IMR-90 (cell line): ENCODE results near the gene CEBPE. TPM values are rescaled to one million over a fixed set of nuclear protein-coding genes. Genes with fewer than 3 reads are reported as not detected.
A peak's percentile ranks its signal among the peaks of the same experiment; 100 is the strongest.

Experiments used
- ATAC-seq: fragments of 200-7000 bp; cut with Tn5 transposase; 2 replicates; pipeline ENCODE4 v1.9.1; 2020; ENCODE audit warnings: low read depth, mild to moderate bottlenecking, moderate library complexity
- BruUV-seq: library from RNA; stranded (reverse); fragments of 400-500 nt; replicated peaks from 2 replicates; lab custom pipeline; 2021; lab: Mats Ljungman, UMichigan
- CTCF ChIA-PET: fragments of 300-600 bp; formaldehyde crosslinking; extraction: SDS; loops from one replicate; lab custom pipeline; 2021; ENCODE audit warnings: antibody characterized with exemption; lab: Yijun Ruan, JAX
- POLR2A ChIA-PET: fragments of 300-600 bp; sonication (Branson Sonifier 250); formaldehyde crosslinking; loops from one replicate; lab custom pipeline; 2022; ENCODE audit warnings: antibody characterized with exemption; ENCODE audit not compliant: unreplicated experiment; lab: Charles Lee
- DNase-seq: peaks from one replicate; pipeline ENCODE4 v3.0.0; 2013
- H2AFZ ChIP-seq: replicated peaks from 2 replicates; pipeline ENCODE3; 2013; ENCODE audit warnings: low read length, mild to moderate bottlenecking; ENCODE audit not compliant: poor library complexity
- H2AK5ac ChIP-seq: 2 replicates; pipeline ENCODE4 v1.6.1; 2013; ENCODE audit warnings: low read depth, low read length, inconsistent platforms
- H2AK9ac ChIP-seq: replicated peaks from 2 replicates; pipeline ENCODE3; 2013; ENCODE audit warnings: mild to moderate bottlenecking, low read depth, low read length, moderate library complexity; ENCODE audit not compliant: poor library complexity
- H2BK120ac ChIP-seq: 2 replicates; pipeline ENCODE4 v1.6.1; 2013; ENCODE audit warnings: low read depth, low read length, inconsistent platforms
- H2BK15ac ChIP-seq: 3 replicates; pipeline ENCODE4 v1.6.1; 2013; ENCODE audit warnings: low read depth, low read length, inconsistent platforms
- H2BK20ac ChIP-seq: 2 replicates; pipeline ENCODE4 v1.6.1; 2013; ENCODE audit warnings: low read depth, mild to moderate bottlenecking, inconsistent platforms, low read length, moderate library complexity
- H2BK5ac ChIP-seq: 2 replicates; pipeline ENCODE4 v1.6.1; 2013; ENCODE audit warnings: mild to moderate bottlenecking, low read depth, low read length, inconsistent platforms; ENCODE audit not compliant: poor library complexity, severe bottlenecking
- H3K14ac ChIP-seq: replicated peaks from 2 replicates; pipeline ENCODE4 v1.6.1; 2013; ENCODE audit warnings: low read depth, low read length, inconsistent platforms
- H3K18ac ChIP-seq: 2 replicates; pipeline ENCODE4 v1.6.1; 2013; ENCODE audit warnings: low read depth, low read length, control low read depth
- H3K23ac ChIP-seq: 2 replicates; pipeline ENCODE4 v1.6.1; 2013; ENCODE audit warnings: low read depth, low read length, inconsistent platforms
- H3K27ac ChIP-seq: 2 replicates; pipeline ENCODE4 v1.5.1; 2013; ENCODE audit warnings: mild to moderate bottlenecking, control low read depth, low read length; ENCODE audit not compliant: insufficient read depth
- H3K27me3 ChIP-seq: 2 replicates; pipeline ENCODE4 v1.6.1; 2013; ENCODE audit warnings: low read length; ENCODE audit not compliant: control insufficient read depth, insufficient read depth
- H3K36me3 ChIP-seq: 2 replicates; pipeline ENCODE4 v1.6.1; 2013; ENCODE audit warnings: low read length, mixed read lengths; ENCODE audit not compliant: control insufficient read depth, insufficient read depth
- H3K4ac ChIP-seq: 2 replicates; pipeline ENCODE4 v1.6.1; 2013; ENCODE audit warnings: low read depth, low read length, inconsistent platforms
- H3K4me1 ChIP-seq: 2 replicates; pipeline ENCODE4 v1.6.1; 2013; ENCODE audit warnings: low read length, mixed read lengths; ENCODE audit not compliant: control insufficient read depth, insufficient read depth
- H3K4me2 ChIP-seq: 2 replicates; pipeline ENCODE4 v1.6.1; 2013; ENCODE audit warnings: low read depth, mild to moderate bottlenecking, control low read depth, low read length, moderate library complexity
- H3K4me3 ChIP-seq: 2 replicates; pipeline ENCODE4 v1.5.1; 2013; ENCODE audit warnings: low read depth, mild to moderate bottlenecking, control low read depth, low read length, moderate library complexity; ENCODE audit not compliant: insufficient read depth
- H3K56ac ChIP-seq: 2 replicates; pipeline ENCODE4 v1.6.1; 2013; ENCODE audit warnings: low read length, inconsistent platforms; ENCODE audit not compliant: insufficient read depth; ENCODE audit errors: extremely low read depth
- H3K79me1 ChIP-seq, 2 experiments: 2 replicates each; pipeline ENCODE4 v1.6.1; 2013; ENCODE audit warnings: low read length in 2 of 2, inconsistent platforms in 1 of 2, low read depth in 1 of 2
- H3K9ac ChIP-seq: 2 replicates; pipeline ENCODE4 v1.6.1; 2013; ENCODE audit warnings: low read depth, low read length, control low read depth
- H3K9me1 ChIP-seq: 2 replicates; pipeline ENCODE4 v1.6.1; 2013; ENCODE audit warnings: low read length, inconsistent platforms; ENCODE audit not compliant: insufficient read depth
- H3K9me3 ChIP-seq: 2 replicates; pipeline ENCODE4 v1.6.1; 2013; ENCODE audit warnings: low read length; ENCODE audit not compliant: control insufficient read depth, insufficient read depth
- H4K20me1 ChIP-seq: 2 replicates; pipeline ENCODE4 v1.6.1; 2013; ENCODE audit warnings: low read length, inconsistent platforms; ENCODE audit not compliant: insufficient read depth
- H4K5ac ChIP-seq: 2 replicates; pipeline ENCODE4 v1.6.1; 2013; ENCODE audit warnings: mild to moderate bottlenecking, low read depth, low read length, control low read depth
- H4K8ac ChIP-seq, 2 experiments: 2 replicates each; pipeline ENCODE4 v1.6.1; 2013; ENCODE audit warnings: low read depth in 2 of 2, low read length in 2 of 2, control low read depth in 1 of 2, inconsistent platforms in 1 of 2
- H4K91ac ChIP-seq: 2 replicates; pipeline ENCODE4 v1.6.1; 2013; ENCODE audit warnings: low read depth, low read length, inconsistent platforms; ENCODE audit not compliant: insufficient read depth
- BHLHE40 ChIP-seq: fragments of 150-350 bp; IDR thresholded peaks from 2 replicates; pipeline ENCODE4 v1.6.1; 2016; ENCODE audit warnings: mild to moderate bottlenecking, low read depth, low read length
- CEBPB ChIP-seq: IDR thresholded peaks from 2 replicates; pipeline ENCODE4 v1.6.1; 2012; ENCODE audit warnings: low read depth, low read length, improper control_type of control experiment
- CHD1 ChIP-seq: IDR thresholded peaks from 2 replicates; pipeline ENCODE4 v1.6.1; 2012; ENCODE audit warnings: low read depth, low read length, improper control_type of control experiment
- CTCF ChIP-seq: conservative IDR thresholded peaks from 2 replicates; pipeline ENCODE4 v1.5.1; 2012; ENCODE audit warnings: mild to moderate bottlenecking, low read depth, low read length, improper control_type of control experiment
- FOS ChIP-seq: fragments of 150-350 bp; IDR thresholded peaks from 2 replicates; pipeline ENCODE4 v1.6.1; 2016; ENCODE audit warnings: low read depth, low read length
- MAFK ChIP-seq: IDR thresholded peaks from 2 replicates; pipeline ENCODE4 v1.6.1; 2012; ENCODE audit warnings: low read depth, low read length, improper control_type of control experiment
- MAZ ChIP-seq: IDR thresholded peaks from 2 replicates; pipeline ENCODE4 v1.6.1; 2012; ENCODE audit warnings: low read depth, mild to moderate bottlenecking, low read length, improper control_type of control experiment, moderate library complexity, borderline replicate concordance
- MXI1 ChIP-seq: IDR thresholded peaks from 2 replicates; pipeline ENCODE4 v1.6.1; 2012; ENCODE audit warnings: low read depth, mild to moderate bottlenecking, low read length, moderate library complexity, borderline replicate concordance
- NFE2L2 ChIP-seq: fragments of 150-350 bp; IDR thresholded peaks from 2 replicates; pipeline ENCODE4 v1.6.1; 2016; ENCODE audit warnings: low read depth, mild to moderate bottlenecking, low read length
- RAD21 ChIP-seq: IDR thresholded peaks from 2 replicates; pipeline ENCODE4 v1.6.1; 2012; ENCODE audit warnings: low read length, improper control_type of control experiment
- RCOR1 ChIP-seq: IDR thresholded peaks from 2 replicates; pipeline ENCODE4 v1.6.1; 2012; ENCODE audit warnings: mild to moderate bottlenecking, low read length, improper control_type of control experiment; ENCODE audit not compliant: insufficient replicate concordance
- SMC3 ChIP-seq: fragments of 150-350 bp; IDR thresholded peaks from 2 replicates; pipeline ENCODE4 v1.6.1; 2016; ENCODE audit warnings: low read depth, mild to moderate bottlenecking, antibody characterized with exemption, low read length, moderate library complexity
- WGBS, 2 experiments: methylation state at CpG; one replicate each; pipeline versions ENCODE4 v1.1.5 to v1.1.7; 2013; ENCODE audit warnings: missing lambda C conversion rate in 2 of 2; ENCODE audit not compliant: insufficient read length in 1 of 2; ENCODE audit errors: extremely low coverage in 2 of 2; 5-methylcytosine and 5-hydroxymethylcytosine counted together
- dilution Hi-C: fragments of 300-500 bp; cut with HindIII; formaldehyde crosslinking; loops from one replicate; pipeline ENCODE4 v1.14.3; 2018; ENCODE audit warnings: low sequenced_read_pairs; ENCODE audit not compliant: unreplicated experiment
- in situ Hi-C: fragments of 300-500 bp; cut with MboI; formaldehyde crosslinking; loops from 3 replicates; pipeline ENCODE4 v1.14.3; 2019; ENCODE audit warnings: low sequenced_read_pairs, inconsistent platforms, mixed read lengths
- intact Hi-C: fragments of 100-400 bp; cut with micrococcal nuclease; formaldehyde crosslinking; loops from 2 replicates; pipeline ENCODE4 v1.10.0; 2022
- polyA plus RNA-seq, 3 experiments: library from polyadenylated mRNA; depleted of rRNA; stranded (reverse); fragments of >200 nt; gene quantifications; 2 replicates each; pipeline ENCODE4 v1.2.3, GENCODE V29; 2012; ENCODE audit warnings: low replicate concordance in 1 of 3
- total RNA-seq: library from RNA; depleted of rRNA; stranded (reverse); fragments of >200 nt; gene quantifications from 2 replicates; pipeline ENCODE4 v1.2.3, GENCODE V29; 2012
- TF ChIP-seq, protein P1 (sequence below): fragments of 150-350 bp; IDR thresholded peaks from 2 replicates; pipeline ENCODE4 v1.6.1; 2016; ENCODE audit warnings: low read depth, mild to moderate bottlenecking, low read length, moderate library complexity, borderline replicate concordance

Gene CEBPE
- total and polyA plus RNA-seq, 2 of the 4 experiments (the other 2 are of a cell fraction), result 0.05 TPM; not detected in 1

DNA sequence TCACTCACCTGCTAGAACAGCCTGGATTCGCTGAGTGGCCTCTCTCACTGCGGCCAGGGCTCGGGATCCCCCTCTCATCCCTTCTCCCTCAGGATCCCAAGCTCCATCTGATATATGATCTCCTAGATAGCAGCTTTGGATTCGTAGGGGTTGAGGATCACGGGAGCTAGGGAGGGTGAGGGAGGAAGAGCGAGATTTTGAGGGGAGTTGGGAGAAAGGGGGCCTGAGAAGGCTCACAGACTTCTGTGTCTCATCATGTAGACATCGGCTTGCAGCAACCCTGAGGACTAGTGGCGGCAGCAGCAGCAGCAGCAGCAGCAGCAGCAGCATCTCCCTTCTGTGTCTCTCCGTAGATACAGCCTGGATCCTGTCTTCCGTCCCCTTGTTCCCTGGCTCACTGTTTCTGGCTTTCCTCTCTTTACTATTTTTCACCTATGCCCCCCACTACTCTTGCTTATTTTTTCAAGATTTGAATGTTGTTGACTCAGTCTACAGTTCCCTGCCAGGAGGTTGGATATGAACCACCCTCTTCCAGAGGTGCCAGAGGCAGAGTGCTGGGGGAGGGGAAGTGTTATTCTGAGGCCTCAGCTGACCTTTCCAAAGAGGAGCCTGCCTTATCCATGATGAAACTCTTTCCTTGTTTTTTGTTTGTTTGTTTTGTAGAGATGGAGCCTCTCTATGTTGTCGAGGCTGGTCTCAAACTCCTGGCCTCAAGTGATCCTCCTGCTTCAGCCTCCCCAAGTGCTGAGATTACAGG is 14.3 kb downstream of the CEBPE start, which contains the start of gene CIROP:
Gene CIROP (minus strand): TSS at position 399 of the 757 bp plus-strand sequence. CDS start 69 bp downstream, at position 330.
- H3K9ac ChIP-seq, result peak within 1 kb of the TSS; percentile 56
- H3K9me3 ChIP-seq, result no peaks in the 10 kb centered on the region
- peak within 1 kb of the TSS; percentile 90 for H3K14ac ChIP-seq
- H3K4me1 ChIP-seq, result peaks cover 6% of the 10 kb centered on the region
- H3K79me1 ChIP-seq, result peaks cover 0 to 17% of the 10 kb centered on the region in 2 experiments; a peak in 2 of 4 replicates
- peak within 1 kb of the TSS; percentile 90 for H2AFZ ChIP-seq
- peaks cover 3% of the 10 kb centered on the region; the same call in 1 of the 2 replicates for H3K36me3 ChIP-seq
- H2AK5ac ChIP-seq, result peak within 1 kb of the TSS; percentile 77
- POLR2A ChIA-PET, result no interaction called here
- intact Hi-C loops, result no loop called here
- H3K4me3 ChIP-seq, result no peak within 1 kb of the TSS
- peaks cover 2% of the 10 kb centered on the region; the same call in 1 of the 2 replicates for H3K9me1 ChIP-seq
- H2BK5ac ChIP-seq, result no peak within 1 kb of the TSS
- peak within 1 kb of the TSS; percentile 44; the same call in 1 of the 2 replicates for H3K18ac ChIP-seq
- H3K23ac ChIP-seq, result peak within 1 kb of the TSS; percentile 85
- dilution Hi-C loops, result no loop called here
- CTCF ChIA-PET, result interaction anchor here (0.7 to 1.4 kb wide), 2 partner anchors 36 to 43 kb away, joined by 3 to 4 read pairs; no protein-coding TSS in a partner anchor
- peak within 1 kb of the TSS; percentile 66 for H2AK9ac ChIP-seq
- H4K20me1 ChIP-seq, result peaks cover 10% of the 10 kb centered on the region; the same call in 1 of the 2 replicates
- H3K27me3 ChIP-seq, result no peaks in the 10 kb centered on the region
- peak within 1 kb of the TSS; percentile 75 for H3K4ac ChIP-seq
- H3K4me2 ChIP-seq, result peak within 1 kb of the TSS; percentile 56
- ATAC-seq (peak; percentile 52), DNase-seq (peak; percentile 22)
- peak within 1 kb of the TSS; percentile 44 for H4K91ac ChIP-seq
- H2BK120ac ChIP-seq, result peak within 1 kb of the TSS; percentile 88
- H4K8ac ChIP-seq, result peak within 1 kb of the TSS; percentile 39 to 59; a peak in 3 of 4 replicates
- WGBS, 2 experiments, result 0% methylated on average over 2 of the region's 11 CpGs; no CpG with 5 or more reads in 1 of the 2 experiments
- peak within 1 kb of the TSS; percentile 22; the same call in 1 of the 2 replicates for H3K27ac ChIP-seq
- H3K56ac ChIP-seq, result no peak within 1 kb of the TSS
- in situ Hi-C loops, result loop anchor here (5.0 kb wide), 1 partner anchor 37 kb away; no protein-coding TSS in a partner anchor
- peak within 1 kb of the TSS; percentile 65; the same call in 1 of the 3 replicates for H2BK15ac ChIP-seq
- peak within 1 kb of the TSS; percentile 41; the same call in 1 of the 2 replicates for H4K5ac ChIP-seq
- no TSS peak for BruUV-seq
- peak within 1 kb of the TSS; percentile 52; the same call in 1 of the 2 replicates for H2BK20ac ChIP-seq
- TF ChIP-seq RAD21 (no peak), MAFK (no peak), SMC3 (no peak), MXI1 (no peak), CHD1 (no peak), NFE2L2 (no peak), RCOR1 (no peak), CTCF (no peak), FOS (no peak), CEBPB (no peak), MAZ (no peak), BHLHE40 (no peak)
- TF ChIP-seq, protein P1, sequence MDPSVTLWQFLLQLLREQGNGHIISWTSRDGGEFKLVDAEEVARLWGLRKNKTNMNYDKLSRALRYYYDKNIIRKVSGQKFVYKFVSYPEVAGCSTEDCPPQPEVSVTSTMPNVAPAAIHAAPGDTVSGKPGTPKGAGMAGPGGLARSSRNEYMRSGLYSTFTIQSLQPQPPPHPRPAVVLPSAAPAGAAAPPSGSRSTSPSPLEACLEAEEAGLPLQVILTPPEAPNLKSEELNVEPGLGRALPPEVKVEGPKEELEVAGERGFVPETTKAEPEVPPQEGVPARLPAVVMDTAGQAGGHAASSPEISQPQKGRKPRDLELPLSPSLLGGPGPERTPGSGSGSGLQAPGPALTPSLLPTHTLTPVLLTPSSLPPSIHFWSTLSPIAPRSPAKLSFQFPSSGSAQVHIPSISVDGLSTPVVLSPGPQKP, result no peak
